VCaP (cell line): ENCODE measurements around the gene CDCP2.
"Not testable (repeated sequence)": the region's sequence is repeated elsewhere in the genome, so short reads cannot be mapped to it uniquely, and the experiment has no call there.

Experiments used
- H3K27ac ChIP-seq: fragments of 450-650 bp; 2 replicates; pipeline ENCODE4 v1.5.1; 2017
- CTCF ChIP-seq: fragments of 450-650 bp; conservative IDR thresholded peaks from 2 replicates; pipeline ENCODE4 v1.5.1; 2017; ENCODE audit warnings: mild to moderate bottlenecking, moderate library complexity

CDCP2 gene

GRCh38 chr1:54111624-54112023, 41.2 kb downstream of the CDCP2 start:
- TF ChIP-seq CTCF, result no peak
- H3K27ac ChIP-seq, result no peak overlapping the region

- H3K27ac ChIP-seq, result no peak overlapping the region
- TF ChIP-seq CTCF, result no peak
These were observed 41.8 kb downstream of the CDCP2 start for GRCh38 chr1:54110996-54111395.

GRCh38 chr1:54109129-54110090, 43.4 kb downstream of the CDCP2 start:
- no peak for TF ChIP-seq CTCF
- H3K27ac ChIP-seq, result no peak overlapping the region

- no peak overlapping the region for H3K27ac ChIP-seq
- no peak for TF ChIP-seq CTCF
These were observed 44.6 kb downstream of the CDCP2 start for GRCh38 chr1:54108156-54108555.

GRCh38 chr1:54107131-54107530, 45.7 kb downstream of the CDCP2 start:
- no peak overlapping the region for H3K27ac ChIP-seq
- TF ChIP-seq CTCF, result peak; percentile 40

GRCh38 chr1:54105736-54106269, 47.0 kb downstream of the CDCP2 start:
- H3K27ac ChIP-seq, result no peak overlapping the region
- no peak for TF ChIP-seq CTCF

GRCh38 chr1:54105080-54105479, 47.7 kb downstream of the CDCP2 start:
- TF ChIP-seq CTCF, result no peak
- H3K27ac ChIP-seq, result no peak overlapping the region

GRCh38 chr1:54104613-54105012, 48.2 kb downstream of the CDCP2 start:
- not testable (repeated sequence) for H3K27ac ChIP-seq
